Hepatocyte (in vitro differentiated cells): Measurements from ENCODE around the gene NLRC5.

Experiments
- CTCF ChIP-seq: fragments of 200-600 bp; sonication (generic); IDR thresholded peaks from 2 replicates; pipeline ENCODE4 v1.5.1; 2016; ENCODE audit warnings: antibody characterized with exemption, mild to moderate bottlenecking; ENCODE audit not compliant: poor library complexity
- EZH2 ChIP-seq: fragments of 200-600 bp; sonication (generic); IDR thresholded peaks from 2 replicates; pipeline ENCODE4 v1.6.1; 2016; ENCODE audit warnings: antibody characterized with exemption, mild to moderate bottlenecking, borderline replicate concordance
- EZH2phosphoT487 ChIP-seq: fragments of 200-600 bp; sonication (generic); IDR thresholded peaks from one replicate; pipeline ENCODE4 v1.6.1; 2018; ENCODE audit warnings: antibody characterized with exemption, mild to moderate bottlenecking, low read depth, moderate library complexity; ENCODE audit not compliant: unreplicated experiment, severe bottlenecking

DNA sequence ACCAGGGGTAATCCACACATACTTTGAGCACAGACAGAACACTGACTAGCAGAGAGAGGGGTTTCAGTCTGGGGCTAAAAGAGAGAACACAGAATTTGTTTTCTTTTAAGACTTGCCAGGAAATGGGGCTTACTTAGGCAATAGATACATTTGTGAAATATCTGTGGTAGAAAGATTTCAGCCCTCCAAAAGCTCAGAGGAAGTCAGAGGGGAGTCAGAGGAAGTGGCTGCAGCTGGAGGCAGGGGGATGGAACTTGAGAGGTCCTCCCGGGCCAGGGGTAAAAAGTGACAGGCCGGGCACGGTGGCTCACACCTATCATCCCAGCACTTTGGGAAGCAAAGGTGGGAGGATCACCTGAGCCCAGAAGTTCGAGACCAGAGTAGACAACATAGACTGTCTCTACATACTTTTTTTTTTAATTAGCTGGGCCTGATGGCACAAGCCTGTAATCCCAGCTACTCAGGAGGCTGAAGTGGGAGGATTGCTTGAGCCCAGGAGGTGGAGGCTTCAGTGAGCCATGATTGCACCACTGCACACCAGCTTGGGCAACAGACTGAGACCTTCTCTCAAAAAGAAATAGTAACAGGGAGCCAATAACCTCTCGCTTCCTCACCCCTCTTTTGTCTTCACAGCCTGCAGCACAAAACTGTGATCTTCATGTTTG is 49.9 kb downstream of the NLRC5 start:
- TF ChIP-seq CTCF (no peak), EZH2phosphoT487 (no peak), EZH2 (no peak)
